Panc1 (cell line): ENCODE results near the gene PKP1. TPM values are rescaled to one million over a fixed set of nuclear protein-coding genes. Genes with fewer than 3 reads are reported as not detected.

Experiments used
- ATAC-seq: fragments of 200-7000 bp; cut with Tn5 transposase; 2 replicates; pipeline ENCODE4 v1.9.1; 2020; ENCODE audit warnings: mild to moderate bottlenecking, moderate library complexity
- BruUV-seq: library from RNA; stranded (reverse); fragments of 400-500 nt; replicated peaks from 2 replicates; lab custom pipeline; 2021; lab: Mats Ljungman, UMichigan
- CTCF ChIA-PET: fragments of 300-600 bp; sonication (Branson Sonifier 250); formaldehyde crosslinking; loops from one replicate; lab custom pipeline; 2022; ENCODE audit warnings: antibody characterized with exemption; lab: Charles Lee
- POLR2A ChIA-PET: fragments of 300-600 bp; sonication (Branson Sonifier 250); formaldehyde crosslinking; loops from one replicate; lab custom pipeline; 2022; ENCODE audit warnings: antibody characterized with exemption; lab: Charles Lee
- DNase-seq: peaks from one replicate; pipeline ENCODE4 v3.0.0-alpha.2; 2010; ENCODE audit warnings: low read depth, low spot score
- H3K27ac ChIP-seq: 2 replicates; pipeline ENCODE4 v1.5.1; 2011; ENCODE audit warnings: mild to moderate bottlenecking, low read length, inconsistent platforms
- H3K27me3 ChIP-seq: fragments of 200-500 bp; sonication (Bioruptor generic); 2 replicates; pipeline ENCODE4 v1.6.0; 2014; ENCODE audit warnings: low read length, inconsistent platforms; ENCODE audit not compliant: control insufficient read depth, insufficient read depth
- H3K36me3 ChIP-seq: fragments of 200-500 bp; sonication (Bioruptor generic); 2 replicates; pipeline ENCODE4 v1.5.1; 2014; ENCODE audit warnings: inconsistent platforms, mild to moderate bottlenecking, low read length, moderate library complexity; ENCODE audit not compliant: control insufficient read depth, insufficient read depth
- H3K4me1 ChIP-seq: 2 replicates; pipeline ENCODE4 v1.5.1; 2011; ENCODE audit warnings: inconsistent platforms, mild to moderate bottlenecking, low read length, moderate library complexity; ENCODE audit not compliant: control insufficient read depth, insufficient read depth
- H3K4me3 ChIP-seq, 2 experiments: 2 replicates each; pipeline ENCODE4 v1.5.1; 2011 to 2012; ENCODE audit warnings: low read depth in 2 of 2, low read length in 2 of 2, mild to moderate bottlenecking in 2 of 2, inconsistent platforms in 1 of 2, moderate library complexity in 1 of 2
- H3K9me3 ChIP-seq: fragments of 200-500 bp; sonication (Bioruptor generic); 2 replicates; pipeline ENCODE4 v1.5.1; 2014; ENCODE audit warnings: low read depth, mild to moderate bottlenecking, inconsistent platforms, low read length, moderate library complexity; ENCODE audit not compliant: control insufficient read depth, insufficient read depth
- CTCF ChIP-seq: fragments of 450-650 bp; IDR thresholded peaks from 2 replicates; pipeline ENCODE4 v1.5.1; 2017; ENCODE audit warnings: mild to moderate bottlenecking
- POLR2AphosphoS5 ChIP-seq: IDR thresholded peaks from 2 replicates; pipeline ENCODE4 v1.6.1; 2012; ENCODE audit warnings: mild to moderate bottlenecking, low read depth, low read length, moderate library complexity
- SIN3A ChIP-seq: IDR thresholded peaks from 2 replicates; pipeline ENCODE4 v1.6.1; 2012; ENCODE audit warnings: low read depth, mild to moderate bottlenecking, low read length, moderate library complexity, borderline replicate concordance; ENCODE audit not compliant: insufficient read depth
- TCF7L2 ChIP-seq: IDR thresholded peaks from 2 replicates; pipeline ENCODE4 v1.6.1; 2011; ENCODE audit warnings: mild to moderate bottlenecking, low read depth, low read length, inconsistent platforms
- in situ Hi-C: cut with HindIII; loops from 2 replicates; pipeline ENCODE4 v1.10.0; 2016; ENCODE audit warnings: low sequenced_read_pairs, low pct_unique_long_range_greater_than_20kb
- intact Hi-C: fragments of 100-400 bp; cut with micrococcal nuclease; formaldehyde crosslinking; loops from one replicate; pipeline ENCODE4 v1.10.0; 2022; ENCODE audit not compliant: unreplicated experiment
- total RNA-seq: library from RNA; stranded (reverse); gene quantifications from one replicate; pipeline ENCODE4 v1.2.1, GENCODE V29; 2021; ENCODE audit not compliant: unreplicated experiment
- TF ChIP-seq, protein P1 (sequence below), 2 experiments: IDR thresholded peaks; 2 replicates each; pipeline ENCODE4 v1.6.1; 2011 to 2012; ENCODE audit warnings: low read depth in 2 of 2, control low read depth in 1 of 2, low read length in 1 of 2, mild to moderate bottlenecking in 1 of 2, moderate library complexity in 1 of 2; ENCODE audit not compliant: insufficient read depth in 1 of 2

Gene PKP1
- total RNA-seq, 1 experiment from 2014 or later: 0.44 TPM

DNA sequence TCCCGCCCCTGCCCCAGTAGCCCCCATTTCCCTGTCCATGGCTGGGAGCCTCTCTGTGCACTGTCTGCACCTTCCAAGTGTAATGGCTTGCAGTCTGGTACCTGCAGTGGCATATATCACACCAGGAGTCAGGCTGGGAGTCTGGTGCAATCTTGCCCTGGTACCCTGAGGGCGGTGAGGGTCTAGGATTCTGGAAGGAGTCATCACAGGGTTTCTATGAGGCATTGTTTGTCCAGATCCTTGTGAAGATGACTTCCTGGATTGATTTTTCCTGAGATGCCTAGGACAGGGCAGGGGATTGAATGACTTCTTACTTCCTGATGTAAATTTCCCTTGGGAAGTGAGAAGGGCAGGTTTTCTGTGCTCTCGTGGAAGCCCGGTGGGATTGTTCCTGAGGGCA lies 5.9 kb upstream of the PKP1 start:
- BruUV-seq: no TSS peak
- Histone ChIP-seq H3K27ac (no peak overlapping the region), H3K4me3 (no peak overlapping the region), H3K36me3 (no peaks in the 10 kb centered on the region), H3K9me3 (no peaks in the 10 kb centered on the region), H3K27me3 (no peaks in the 10 kb centered on the region), H3K4me1 (no peaks in the 10 kb centered on the region; the same call in 1 of the 2 replicates)
- TF ChIP-seq SIN3A: no peak
- TF ChIP-seq POLR2AphosphoS5: no peak
- TF ChIP-seq CTCF: no peak
- TF ChIP-seq, protein P1, sequence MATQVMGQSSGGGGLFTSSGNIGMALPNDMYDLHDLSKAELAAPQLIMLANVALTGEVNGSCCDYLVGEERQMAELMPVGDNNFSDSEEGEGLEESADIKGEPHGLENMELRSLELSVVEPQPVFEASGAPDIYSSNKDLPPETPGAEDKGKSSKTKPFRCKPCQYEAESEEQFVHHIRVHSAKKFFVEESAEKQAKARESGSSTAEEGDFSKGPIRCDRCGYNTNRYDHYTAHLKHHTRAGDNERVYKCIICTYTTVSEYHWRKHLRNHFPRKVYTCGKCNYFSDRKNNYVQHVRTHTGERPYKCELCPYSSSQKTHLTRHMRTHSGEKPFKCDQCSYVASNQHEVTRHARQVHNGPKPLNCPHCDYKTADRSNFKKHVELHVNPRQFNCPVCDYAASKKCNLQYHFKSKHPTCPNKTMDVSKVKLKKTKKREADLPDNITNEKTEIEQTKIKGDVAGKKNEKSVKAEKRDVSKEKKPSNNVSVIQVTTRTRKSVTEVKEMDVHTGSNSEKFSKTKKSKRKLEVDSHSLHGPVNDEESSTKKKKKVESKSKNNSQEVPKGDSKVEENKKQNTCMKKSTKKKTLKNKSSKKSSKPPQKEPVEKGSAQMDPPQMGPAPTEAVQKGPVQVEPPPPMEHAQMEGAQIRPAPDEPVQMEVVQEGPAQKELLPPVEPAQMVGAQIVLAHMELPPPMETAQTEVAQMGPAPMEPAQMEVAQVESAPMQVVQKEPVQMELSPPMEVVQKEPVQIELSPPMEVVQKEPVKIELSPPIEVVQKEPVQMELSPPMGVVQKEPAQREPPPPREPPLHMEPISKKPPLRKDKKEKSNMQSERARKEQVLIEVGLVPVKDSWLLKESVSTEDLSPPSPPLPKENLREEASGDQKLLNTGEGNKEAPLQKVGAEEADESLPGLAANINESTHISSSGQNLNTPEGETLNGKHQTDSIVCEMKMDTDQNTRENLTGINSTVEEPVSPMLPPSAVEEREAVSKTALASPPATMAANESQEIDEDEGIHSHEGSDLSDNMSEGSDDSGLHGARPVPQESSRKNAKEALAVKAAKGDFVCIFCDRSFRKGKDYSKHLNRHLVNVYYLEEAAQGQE (IDR thresholded peaks at IDR 0.05; ENCODE audit: insufficient read depth in 1 of 2, low read depth in 2 of 2, low read length in 1 of 2): no peak
- TF ChIP-seq TCF7L2: no peak
- DNase-seq: no peak
- intact Hi-C loops: no loop called here
- ChIA-PET CTCF (no interaction called here), POLR2A (interaction anchor here (0.6 kb wide), 1 partner anchor 39 kb away, joined by 7 read pairs; no protein-coding TSS in a partner anchor)
- in situ Hi-C loops: no loop called here
- no peak for ATAC-seq

- intact Hi-C loops: no loop called here
- Histone ChIP-seq H3K36me3 (no peaks in the 10 kb centered on the region), H3K27ac (no peak overlapping the region), H3K4me1 (no peaks in the 10 kb centered on the region; the same call in 1 of the 2 replicates), H3K9me3 (no peaks in the 10 kb centered on the region), H3K4me3 (no peak overlapping the region), H3K27me3 (no peaks in the 10 kb centered on the region)
- in situ Hi-C loops: no loop called here
- TF ChIP-seq, protein P1 (IDR thresholded peaks at IDR 0.05; ENCODE audit: insufficient read depth in 1 of 2, low read depth in 2 of 2, low read length in 1 of 2): no peak
- TF ChIP-seq POLR2AphosphoS5: no peak
- TF ChIP-seq TCF7L2: no peak
- CTCF ChIA-PET: no interaction called here
- no peak for DNase-seq
- ATAC-seq: no peak
- POLR2A ChIA-PET: no interaction called here
- no TSS peak for BruUV-seq
Observed at GRCh38 chr1:201279313-201279712, 4.0 kb upstream of the PKP1 start.
